Measurements from ENCODE around the gene MTHFD2L. TPM values are rescaled to one million over a fixed set of nuclear protein-coding genes. Genes with fewer than 3 reads are reported as not detected.
A peak's percentile ranks its signal among the peaks of the same experiment; 100 is the strongest.

Gene MTHFD2L
- total and polyA plus RNA-seq, 10 of the 15 experiments (the other 5 are each of a cell fraction or from before 2014, with no cell fraction given) = 4.8 to 25.4 (median 14.4) TPM

DNA sequence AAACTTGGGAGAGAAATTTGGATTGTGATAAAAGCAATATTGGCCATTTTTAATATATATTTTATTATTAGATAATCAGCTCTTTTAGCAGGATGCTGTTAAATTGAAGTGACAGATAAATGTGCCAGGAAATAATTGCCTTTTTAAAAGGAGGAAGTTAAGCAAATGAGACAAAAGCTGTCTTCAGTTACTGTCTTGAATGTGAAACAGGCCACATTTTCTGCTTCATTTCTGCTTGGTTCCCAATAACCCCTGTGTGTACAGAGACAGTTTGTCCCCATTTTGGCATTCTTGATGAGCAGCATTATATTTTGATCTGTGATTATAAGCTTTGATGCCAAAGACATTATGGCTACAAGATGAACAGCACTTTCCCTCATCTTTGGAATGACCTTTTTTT lies 151.3 kb downstream of the MTHFD2L start:
- RAD21 ChIA-PET (ENCODE audit: unreplicated experiment) = interaction anchor here (0.5 to 1.5 kb wide), 6 partner anchors 29 to 937 kb away, joined by 3 to 5 read pairs (median 3); no protein-coding TSS in a partner anchor
- H3K9ac ChIP-seq (ENCODE audit: control insufficient read depth, insufficient read depth, low read length) = no peak overlapping the region
- H3K27me3 ChIP-seq (replicated peaks in 1 of 2; ENCODE audit: control insufficient read depth in 2 of 2, insufficient read depth in 2 of 2, low read length in 1 of 2) = no peaks in the 10 kb centered on the region
- TF ChIP-seq BRCA1 (IDR thresholded peaks at IDR 0.05; ENCODE audit: low read depth, low read length) (no peak), GABPA (IDR thresholded peaks at IDR 0.05; ENCODE audit: low read depth) (no peak), TAF1 (IDR thresholded peaks at IDR 0.05; ENCODE audit: borderline replicate concordance, low read depth, low read length) (no peak), CREB1 (IDR thresholded peaks at IDR 0.05; ENCODE audit: low read depth) (no peak), ASH2L (IDR thresholded peaks at IDR 0.05; ENCODE audit: borderline replicate concordance, low read depth) (no peak), SMARCA5 (IDR thresholded peaks at IDR 0.05) (no peak), STAT1 (conservative IDR thresholded peaks at IDR 0.05) (no peak), MEF2B (IDR thresholded peaks at IDR 0.05; ENCODE audit: partially characterized antibody, poor library complexity, severe bottlenecking) (no peak), FOXK2 (IDR thresholded peaks at IDR 0.05) (no peak), ZNF274 (IDR thresholded peaks at IDR 0.05; ENCODE audit: insufficient read depth, insufficient read length) (no peak), RAD51 (IDR thresholded peaks at IDR 0.05) (no peak), MXI1 (IDR thresholded peaks at IDR 0.05; ENCODE audit: low read depth, low read length) (no peak), MEF2A (IDR thresholded peaks at IDR 0.05; ENCODE audit: insufficient read depth, low read depth, low read length) (no peak), TCF12 (IDR thresholded peaks at IDR 0.05; ENCODE audit: low read depth, low read length) (no peak), MTA3 (IDR thresholded peaks at IDR 0.05; ENCODE audit: borderline replicate concordance, low read length) (no peak), CREM (IDR thresholded peaks at IDR 0.05; ENCODE audit: low read depth) (no peak)
- TF ChIP-seq, protein P1, sequence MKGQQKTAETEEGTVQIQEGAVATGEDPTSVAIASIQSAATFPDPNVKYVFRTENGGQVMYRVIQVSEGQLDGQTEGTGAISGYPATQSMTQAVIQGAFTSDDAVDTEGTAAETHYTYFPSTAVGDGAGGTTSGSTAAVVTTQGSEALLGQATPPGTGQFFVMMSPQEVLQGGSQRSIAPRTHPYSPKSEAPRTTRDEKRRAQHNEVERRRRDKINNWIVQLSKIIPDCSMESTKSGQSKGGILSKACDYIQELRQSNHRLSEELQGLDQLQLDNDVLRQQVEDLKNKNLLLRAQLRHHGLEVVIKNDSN (IDR thresholded peaks at IDR 0.05; ENCODE audit: borderline replicate concordance, extremely low read length, insufficient read depth, low read depth, low read length) = no peak
- TF ChIP-seq, protein P2, sequence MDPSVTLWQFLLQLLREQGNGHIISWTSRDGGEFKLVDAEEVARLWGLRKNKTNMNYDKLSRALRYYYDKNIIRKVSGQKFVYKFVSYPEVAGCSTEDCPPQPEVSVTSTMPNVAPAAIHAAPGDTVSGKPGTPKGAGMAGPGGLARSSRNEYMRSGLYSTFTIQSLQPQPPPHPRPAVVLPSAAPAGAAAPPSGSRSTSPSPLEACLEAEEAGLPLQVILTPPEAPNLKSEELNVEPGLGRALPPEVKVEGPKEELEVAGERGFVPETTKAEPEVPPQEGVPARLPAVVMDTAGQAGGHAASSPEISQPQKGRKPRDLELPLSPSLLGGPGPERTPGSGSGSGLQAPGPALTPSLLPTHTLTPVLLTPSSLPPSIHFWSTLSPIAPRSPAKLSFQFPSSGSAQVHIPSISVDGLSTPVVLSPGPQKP (IDR thresholded peaks at IDR 0.05; ENCODE audit: low read depth, low read length) = no peak
- TF ChIP-seq, protein P3, sequence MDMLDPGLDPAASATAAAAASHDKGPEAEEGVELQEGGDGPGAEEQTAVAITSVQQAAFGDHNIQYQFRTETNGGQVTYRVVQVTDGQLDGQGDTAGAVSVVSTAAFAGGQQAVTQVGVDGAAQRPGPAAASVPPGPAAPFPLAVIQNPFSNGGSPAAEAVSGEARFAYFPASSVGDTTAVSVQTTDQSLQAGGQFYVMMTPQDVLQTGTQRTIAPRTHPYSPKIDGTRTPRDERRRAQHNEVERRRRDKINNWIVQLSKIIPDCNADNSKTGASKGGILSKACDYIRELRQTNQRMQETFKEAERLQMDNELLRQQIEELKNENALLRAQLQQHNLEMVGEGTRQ (IDR thresholded peaks at IDR 0.05; ENCODE audit: borderline replicate concordance, low read depth, low read length) = no peak
- TF ChIP-seq, protein P4, sequence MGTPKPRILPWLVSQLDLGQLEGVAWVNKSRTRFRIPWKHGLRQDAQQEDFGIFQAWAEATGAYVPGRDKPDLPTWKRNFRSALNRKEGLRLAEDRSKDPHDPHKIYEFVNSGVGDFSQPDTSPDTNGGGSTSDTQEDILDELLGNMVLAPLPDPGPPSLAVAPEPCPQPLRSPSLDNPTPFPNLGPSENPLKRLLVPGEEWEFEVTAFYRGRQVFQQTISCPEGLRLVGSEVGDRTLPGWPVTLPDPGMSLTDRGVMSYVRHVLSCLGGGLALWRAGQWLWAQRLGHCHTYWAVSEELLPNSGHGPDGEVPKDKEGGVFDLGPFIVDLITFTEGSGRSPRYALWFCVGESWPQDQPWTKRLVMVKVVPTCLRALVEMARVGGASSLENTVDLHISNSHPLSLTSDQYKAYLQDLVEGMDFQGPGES (IDR thresholded peaks at IDR 0.05) = no peak
- H3K36me3 ChIP-seq (ENCODE audit: control insufficient read depth in 2 of 2, insufficient read depth in 2 of 2, low read length in 1 of 2) = no peaks in the 10 kb centered on the region
- CTCF ChIA-PET = interaction anchor here (0.5 to 6.2 kb wide), 9 partner anchors 11 to 175 kb away, joined by 3 to 31 read pairs (median 5); no protein-coding TSS in a partner anchor
- ATAC-seq (no peak), FAIRE-seq (no peak), DNase-seq (ENCODE audit: low read depth, low spot score) (no peak)
- BruUV-seq (replicated peaks) = no TSS peak
- no peaks in the 10 kb centered on the region for H3K9me3 ChIP-seq (replicated peaks; ENCODE audit: control insufficient read depth, insufficient read depth, low read length)
- no peak overlapping the region for H3K27ac ChIP-seq (ENCODE audit: control insufficient read depth, insufficient read depth)
- POLR2A ChIA-PET = no interaction called here
- H3K4me2 ChIP-seq (ENCODE audit: control insufficient read depth, insufficient read depth) = no peak overlapping the region
- in situ Hi-C loops (cut with MboI) = no loop called here
- no peaks in the 10 kb centered on the region for H4K20me1 ChIP-seq (ENCODE audit: control insufficient read depth, insufficient read depth)
- H2AFZ ChIP-seq (ENCODE audit: control insufficient read depth, low read depth, low read length) = peak overlapping the region; percentile 1; the same call in 1 of the 2 replicates
- intact Hi-C loops (cut with micrococcal nuclease; ENCODE audit: unreplicated experiment) = no loop called here
- H3K4me3 ChIP-seq = no peak overlapping the region
- H3K4me1 ChIP-seq (ENCODE audit: control insufficient read depth, insufficient read depth, low read length) = no peaks in the 10 kb centered on the region; the same call in 1 of the 2 replicates
- SMC1A ChIA-PET (ENCODE audit: uncharacterized antibody, unreplicated experiment) = interaction anchor here (0.6 to 4.8 kb wide), 7 partner anchors 11 to 161 kb away, joined by 3 to 21 read pairs (median 3); no protein-coding TSS in a partner anchor
- H3K79me2 ChIP-seq (ENCODE audit: control insufficient read depth, insufficient read depth, low read length) = no peaks in the 10 kb centered on the region
